NB4 (cell line): ENCODE data around the gene NT5M.

Experiments
- MYC ChIP-seq: IDR thresholded peaks from 2 replicates; pipeline ENCODE4 v1.6.1; 2011; ENCODE audit warnings: low read depth, low read length
- POLR2A ChIP-seq: IDR thresholded peaks from 2 replicates; pipeline ENCODE4 v1.6.1; 2011; ENCODE audit warnings: mild to moderate bottlenecking; ENCODE audit not compliant: insufficient read length; ENCODE audit errors: extremely low read depth
- TF ChIP-seq, protein P1 (sequence below): IDR thresholded peaks from one replicate; pipeline ENCODE4 v1.5.1; 2012; ENCODE audit warnings: low read depth, low read length
- TF ChIP-seq, protein P2 (sequence below): IDR thresholded peaks from 2 replicates; pipeline ENCODE4 v1.6.1; 2011; ENCODE audit warnings: low read depth, low read length

DNA sequence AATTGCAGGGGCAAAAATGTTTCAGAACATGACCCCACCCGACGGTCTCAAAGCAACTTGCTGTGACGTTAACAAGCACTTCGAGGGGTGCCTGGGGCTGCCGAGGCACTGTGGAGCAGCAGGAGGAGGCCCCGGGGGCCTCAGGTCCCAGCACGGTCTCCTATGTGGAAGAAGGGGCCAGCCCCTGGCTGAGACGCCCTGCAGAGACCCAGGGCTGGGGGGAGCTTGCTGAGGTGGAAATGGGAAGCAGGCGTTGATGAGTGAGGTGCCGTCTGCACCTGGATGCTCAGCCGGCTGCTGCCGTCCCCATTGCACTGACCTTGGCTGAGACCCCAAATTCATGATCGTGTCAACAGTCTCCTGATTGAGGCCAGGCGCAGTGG is 46.5 kb downstream of the NT5M start:
- TF ChIP-seq, protein P1, sequence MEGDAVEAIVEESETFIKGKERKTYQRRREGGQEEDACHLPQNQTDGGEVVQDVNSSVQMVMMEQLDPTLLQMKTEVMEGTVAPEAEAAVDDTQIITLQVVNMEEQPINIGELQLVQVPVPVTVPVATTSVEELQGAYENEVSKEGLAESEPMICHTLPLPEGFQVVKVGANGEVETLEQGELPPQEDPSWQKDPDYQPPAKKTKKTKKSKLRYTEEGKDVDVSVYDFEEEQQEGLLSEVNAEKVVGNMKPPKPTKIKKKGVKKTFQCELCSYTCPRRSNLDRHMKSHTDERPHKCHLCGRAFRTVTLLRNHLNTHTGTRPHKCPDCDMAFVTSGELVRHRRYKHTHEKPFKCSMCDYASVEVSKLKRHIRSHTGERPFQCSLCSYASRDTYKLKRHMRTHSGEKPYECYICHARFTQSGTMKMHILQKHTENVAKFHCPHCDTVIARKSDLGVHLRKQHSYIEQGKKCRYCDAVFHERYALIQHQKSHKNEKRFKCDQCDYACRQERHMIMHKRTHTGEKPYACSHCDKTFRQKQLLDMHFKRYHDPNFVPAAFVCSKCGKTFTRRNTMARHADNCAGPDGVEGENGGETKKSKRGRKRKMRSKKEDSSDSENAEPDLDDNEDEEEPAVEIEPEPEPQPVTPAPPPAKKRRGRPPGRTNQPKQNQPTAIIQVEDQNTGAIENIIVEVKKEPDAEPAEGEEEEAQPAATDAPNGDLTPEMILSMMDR, result no peak
- TF ChIP-seq POLR2A, result no peak
- TF ChIP-seq, protein P2, sequence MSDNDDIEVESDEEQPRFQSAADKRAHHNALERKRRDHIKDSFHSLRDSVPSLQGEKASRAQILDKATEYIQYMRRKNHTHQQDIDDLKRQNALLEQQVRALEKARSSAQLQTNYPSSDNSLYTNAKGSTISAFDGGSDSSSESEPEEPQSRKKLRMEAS, result no peak
- TF ChIP-seq MYC, result no peak
